T-helper 1 cell (primary cell): Measurements from ENCODE around the gene KIF1B.
A peak's percentile ranks its signal among the peaks of the same experiment; 100 is the strongest.

Source experiments
- DNase-seq, 5 donors: peaks; one replicate each; pipeline ENCODE4 v3.0.0-alpha.2; 2012 to 2020
- total RNA-seq, 4 donors: gene quantifications; one replicate each; lab custom pipeline; 2026; lab: John Stamatoyannopoulos, UW

KIF1B gene, protein sequence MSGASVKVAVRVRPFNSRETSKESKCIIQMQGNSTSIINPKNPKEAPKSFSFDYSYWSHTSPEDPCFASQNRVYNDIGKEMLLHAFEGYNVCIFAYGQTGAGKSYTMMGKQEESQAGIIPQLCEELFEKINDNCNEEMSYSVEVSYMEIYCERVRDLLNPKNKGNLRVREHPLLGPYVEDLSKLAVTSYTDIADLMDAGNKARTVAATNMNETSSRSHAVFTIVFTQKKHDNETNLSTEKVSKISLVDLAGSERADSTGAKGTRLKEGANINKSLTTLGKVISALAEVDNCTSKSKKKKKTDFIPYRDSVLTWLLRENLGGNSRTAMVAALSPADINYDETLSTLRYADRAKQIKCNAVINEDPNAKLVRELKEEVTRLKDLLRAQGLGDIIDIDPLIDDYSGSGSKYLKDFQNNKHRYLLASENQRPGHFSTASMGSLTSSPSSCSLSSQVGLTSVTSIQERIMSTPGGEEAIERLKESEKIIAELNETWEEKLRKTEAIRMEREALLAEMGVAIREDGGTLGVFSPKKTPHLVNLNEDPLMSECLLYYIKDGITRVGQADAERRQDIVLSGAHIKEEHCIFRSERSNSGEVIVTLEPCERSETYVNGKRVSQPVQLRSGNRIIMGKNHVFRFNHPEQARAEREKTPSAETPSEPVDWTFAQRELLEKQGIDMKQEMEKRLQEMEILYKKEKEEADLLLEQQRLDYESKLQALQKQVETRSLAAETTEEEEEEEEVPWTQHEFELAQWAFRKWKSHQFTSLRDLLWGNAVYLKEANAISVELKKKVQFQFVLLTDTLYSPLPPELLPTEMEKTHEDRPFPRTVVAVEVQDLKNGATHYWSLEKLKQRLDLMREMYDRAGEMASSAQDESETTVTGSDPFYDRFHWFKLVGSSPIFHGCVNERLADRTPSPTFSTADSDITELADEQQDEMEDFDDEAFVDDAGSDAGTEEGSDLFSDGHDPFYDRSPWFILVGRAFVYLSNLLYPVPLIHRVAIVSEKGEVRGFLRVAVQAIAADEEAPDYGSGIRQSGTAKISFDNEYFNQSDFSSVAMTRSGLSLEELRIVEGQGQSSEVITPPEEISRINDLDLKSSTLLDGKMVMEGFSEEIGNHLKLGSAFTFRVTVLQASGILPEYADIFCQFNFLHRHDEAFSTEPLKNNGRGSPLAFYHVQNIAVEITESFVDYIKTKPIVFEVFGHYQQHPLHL (N-terminal part only)
- total RNA-seq, result 35.8 to 59.3 (median 47.2) reads per million in 4 donors

GRCh38 chr1:10209905-10210810, at the start of gene KIF1B:
KIF1B (plus strand) TSS chr1:10210570; CDS start chr1:10232329, 21,759 bp downstream.
- peak; percentile 93 to 97 (median 95) for DNase-seq

GRCh38 chr1:10160907-10161490, 49.4 kb upstream of the KIF1B start:
- DNase-seq, result no peak

- peak in 1 of 5 donors; percentile 26 for DNase-seq
Observed at GRCh38 chr1:10161541-10162290, 48.7 kb upstream of the KIF1B start.

DNA sequence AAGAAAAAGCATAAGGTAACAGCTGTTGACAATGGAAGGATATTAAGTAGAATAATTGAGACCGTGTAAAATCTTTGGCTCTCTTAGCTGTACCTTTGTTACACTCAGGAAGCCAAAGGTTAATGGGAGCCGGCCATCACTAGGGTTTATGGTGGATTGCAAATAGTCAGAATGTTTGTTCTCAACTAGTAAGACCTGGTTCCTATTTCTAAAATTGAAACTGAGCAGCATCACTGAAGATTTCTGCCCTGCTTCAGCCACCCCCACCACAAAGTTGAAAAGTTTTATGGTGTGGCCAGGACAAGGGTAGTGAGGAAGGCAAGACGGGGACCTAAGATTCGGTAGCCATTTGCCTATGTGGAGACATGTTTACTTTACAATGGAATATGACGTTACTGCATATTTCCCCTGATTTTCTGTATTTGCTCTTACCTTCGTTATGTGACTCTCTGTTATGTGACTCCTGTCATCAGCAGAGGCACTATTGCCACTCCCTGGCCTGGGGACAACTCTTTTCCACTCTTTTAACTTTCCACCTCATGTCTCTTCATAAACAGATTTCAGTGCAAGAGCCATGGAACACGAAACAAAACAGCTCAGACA, 41.4 kb upstream of the KIF1B start:
- DNase-seq, result peak in 1 of 5 donors; percentile 51

- peak in 1 of 5 donors; percentile 88 for DNase-seq
Observed at GRCh38 chr1:10170239-10170574, 40.2 kb upstream of the KIF1B start.

- no peak for DNase-seq
Observed at GRCh38 chr1:10171105-10171767, 39.1 kb upstream of the KIF1B start.

DNA sequence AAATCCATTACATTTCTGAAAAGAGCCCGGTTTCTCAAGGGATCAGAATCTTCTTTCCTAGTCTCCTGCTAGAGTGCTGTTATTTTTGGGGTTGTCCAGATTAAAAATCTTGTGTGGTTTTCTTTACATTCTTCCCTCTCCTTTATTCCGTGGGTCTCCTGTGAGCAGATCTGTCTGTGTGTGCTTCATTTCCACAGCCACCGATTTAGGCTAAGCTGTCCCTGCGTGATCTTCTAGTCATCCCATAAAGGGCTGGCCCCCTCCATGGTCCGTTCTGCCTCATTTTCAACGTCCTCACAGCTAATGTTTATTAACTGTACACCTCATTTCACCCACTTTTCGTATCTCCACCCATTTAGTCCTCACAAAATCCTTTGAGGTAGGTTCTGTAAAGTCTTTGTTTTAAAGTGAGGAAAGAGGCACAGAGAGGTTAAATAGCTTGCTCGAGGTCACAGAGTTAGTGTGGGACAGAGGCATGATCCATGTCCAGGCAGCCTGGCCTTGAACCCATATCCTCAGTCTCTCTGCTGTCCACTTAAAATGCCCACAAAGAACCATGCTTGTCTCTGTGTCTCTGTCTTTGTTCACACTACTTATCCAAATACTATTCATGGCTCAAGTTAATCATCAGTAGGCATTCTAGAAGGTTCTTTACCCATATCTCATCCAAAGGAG, 38.2 kb upstream of the KIF1B start:
- no peak for DNase-seq

- DNase-seq, result no peak
Observed at GRCh38 chr1:10173582-10173981, 36.8 kb upstream of the KIF1B start.

GRCh38 chr1:10177876-10178275, 32.5 kb upstream of the KIF1B start:
- no peak for DNase-seq

DNA sequence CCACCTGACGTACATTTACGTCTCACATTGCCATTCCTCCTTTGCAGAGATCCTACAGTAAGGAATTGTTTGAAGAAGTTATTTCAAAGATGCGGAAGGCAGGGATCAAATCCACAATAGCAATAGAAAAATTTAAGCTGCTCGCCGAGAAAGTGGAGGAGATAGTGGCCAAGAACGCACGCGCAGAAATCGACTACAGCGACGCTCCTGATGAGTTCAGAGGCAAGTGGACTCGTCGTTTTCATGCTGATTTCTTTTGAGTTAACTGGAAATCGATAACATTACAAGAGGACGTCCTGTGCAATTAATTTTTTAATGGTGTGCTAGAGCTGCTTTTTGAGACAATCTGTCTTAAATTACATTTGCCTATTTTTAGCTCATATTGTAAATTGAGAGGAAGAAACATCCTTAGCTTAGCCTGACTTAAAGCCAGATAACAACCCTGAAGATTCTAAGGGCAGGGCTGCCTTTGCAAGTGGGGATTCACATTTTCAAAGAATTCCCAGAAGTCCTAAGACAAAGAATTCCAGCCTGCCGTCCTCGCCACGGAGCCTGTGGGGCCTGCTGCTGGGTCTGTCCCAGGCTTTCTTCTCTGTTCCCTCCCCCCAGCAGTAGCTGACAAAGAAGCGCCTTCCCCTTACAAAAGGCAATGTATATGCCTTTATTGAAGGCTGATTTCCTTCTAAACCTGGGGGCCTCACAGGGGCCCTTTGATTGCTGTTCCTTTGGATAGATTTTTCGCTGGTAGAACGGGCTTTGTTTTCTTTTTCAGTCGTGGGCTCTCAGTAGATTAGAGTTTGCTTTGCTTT, 31.6 kb upstream of the KIF1B start:
- no peak for DNase-seq

DNA sequence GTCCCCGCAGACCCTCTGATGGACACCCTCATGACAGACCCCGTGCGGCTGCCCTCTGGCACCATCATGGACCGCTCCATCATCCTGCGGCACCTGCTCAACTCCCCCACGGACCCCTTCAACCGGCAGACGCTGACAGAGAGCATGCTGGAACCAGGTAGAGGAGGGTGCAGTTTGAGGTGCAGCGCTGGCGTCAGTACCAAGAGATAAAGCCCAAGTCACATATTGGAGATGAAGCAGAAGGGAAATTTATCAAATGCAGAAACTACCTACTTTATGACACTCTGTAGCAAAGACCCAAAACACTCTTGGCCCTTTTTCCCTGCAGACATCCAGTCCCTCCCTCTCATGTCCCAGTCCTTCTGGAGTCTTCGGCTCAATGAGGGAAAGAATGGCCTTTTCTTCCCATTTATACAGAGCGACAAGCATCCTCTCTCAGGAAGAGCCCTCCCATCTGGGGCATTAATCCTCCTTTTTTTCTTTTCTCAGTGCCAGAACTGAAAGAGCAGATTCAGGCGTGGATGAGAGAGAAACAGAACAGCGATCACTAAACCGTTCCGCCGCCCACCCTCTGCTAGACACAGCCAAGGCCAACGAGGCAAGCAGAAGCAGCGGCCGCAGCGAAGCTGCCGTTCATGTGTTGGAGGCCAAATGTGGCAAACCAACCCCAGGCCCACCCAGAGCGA, 30.8 kb upstream of the KIF1B start:
- no peak for DNase-seq

- DNase-seq, result no peak
Observed at GRCh38 chr1:10181154-10181553, 29.2 kb upstream of the KIF1B start.

- DNase-seq, result no peak
Observed at GRCh38 chr1:10185759-10186158, 24.6 kb upstream of the KIF1B start.

DNA sequence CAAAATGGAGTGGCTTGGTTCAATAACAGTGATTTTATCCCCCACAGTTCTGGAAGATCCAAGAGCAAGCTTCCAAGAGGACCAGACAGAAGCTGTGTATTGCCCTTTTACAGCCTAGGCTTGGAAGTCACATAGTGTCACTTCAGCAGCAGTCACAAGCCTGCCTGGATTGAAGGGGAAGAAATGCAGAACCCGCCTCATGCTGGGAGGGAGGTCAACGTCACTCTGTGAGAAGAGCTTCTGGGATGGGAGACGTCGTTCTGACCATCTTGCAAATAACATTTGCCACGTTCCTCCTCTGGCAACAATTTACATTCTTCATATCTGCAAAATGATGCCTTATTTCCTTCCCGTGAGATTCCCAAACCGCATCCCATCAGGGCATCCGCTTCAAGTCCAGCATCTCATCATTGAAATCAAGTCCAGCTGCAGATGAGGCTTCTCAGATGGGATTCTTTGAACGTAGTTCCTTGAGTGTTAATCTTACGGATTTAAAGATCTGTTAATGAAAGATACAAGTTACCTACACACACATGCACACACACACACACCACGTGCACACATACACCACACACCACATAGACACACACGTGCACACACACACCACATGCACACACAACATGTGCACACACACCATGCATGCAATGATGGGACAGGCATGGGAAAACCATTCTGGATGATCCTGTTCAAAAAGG, 23.9 kb upstream of the KIF1B start:
- no peak for DNase-seq

- DNase-seq, result no peak
Observed at GRCh38 chr1:10187026-10187334, 23.4 kb upstream of the KIF1B start.

DNA sequence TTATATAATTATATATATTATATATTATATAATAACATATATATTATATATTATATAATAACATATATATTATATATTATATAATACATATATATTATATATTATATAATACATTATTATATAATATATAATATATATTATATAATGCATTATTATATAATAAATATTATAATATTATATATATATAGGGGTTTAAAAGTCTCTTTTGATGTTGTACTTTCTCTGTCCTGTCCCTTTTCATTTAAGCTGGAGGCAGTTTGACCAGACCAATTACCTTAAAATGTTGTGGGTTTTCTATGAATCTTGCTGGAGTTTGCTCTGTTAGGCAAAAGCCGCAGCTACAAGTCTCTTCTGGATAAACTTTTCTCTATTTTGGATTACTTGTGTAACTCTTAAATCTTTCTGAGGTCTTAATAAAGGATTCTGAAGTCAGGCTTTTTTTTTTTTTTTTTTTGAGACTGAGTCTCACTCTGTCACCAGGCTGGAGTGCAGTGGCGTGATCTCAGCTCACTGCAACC, 22.2 kb upstream of the KIF1B start:
- no peak for DNase-seq

DNA sequence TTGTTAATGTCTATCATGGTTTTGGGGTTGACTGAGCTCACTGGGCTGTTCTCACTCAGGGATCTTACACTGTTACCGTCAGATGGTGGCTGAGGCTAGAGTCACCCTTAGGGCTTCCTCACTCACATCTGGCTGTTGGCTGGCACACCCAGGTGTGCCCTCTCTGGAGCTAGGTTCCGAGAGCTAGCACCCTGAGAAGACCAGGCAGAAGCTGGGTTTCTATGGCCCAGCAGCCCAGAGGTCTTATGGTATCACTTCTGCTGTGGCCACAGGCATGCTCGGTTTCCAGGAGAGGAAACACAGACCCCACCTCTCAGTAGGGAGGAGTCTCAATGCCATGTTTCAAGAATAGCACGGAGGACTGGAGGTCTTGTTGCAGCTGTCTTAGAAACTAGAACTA, 20.7 kb upstream of the KIF1B start:
- DNase-seq, result no peak
